ENCODE measurements around the gene DLGAP1.

- no peak for TF ChIP-seq POLR2AphosphoS5 (IDR thresholded peaks at IDR 0.05)
- no peak for TF ChIP-seq CTCF (IDR thresholded peaks at IDR 0.05)
- no peak for TF ChIP-seq POLR2A (IDR thresholded peaks at IDR 0.05)
These were observed 556.1 kb downstream of the DLGAP1 start for GRCh38 chr18:3898861-3899613.
